ENCODE measurements around the gene FAM72A. TPM values are rescaled to one million over a fixed set of nuclear protein-coding genes. Genes with fewer than 3 reads are reported as not detected.

The FAM72A gene
- total RNA-seq, 1 donor from 2014 or later: 8.8 TPM

- H2AFZ ChIP-seq (ENCODE audit: low read depth, low read length): no peak overlapping the region
- Mint-ChIP-seq H3K9me3 (ENCODE audit: unreplicated experiment) (peaks cover 4% of the 10 kb centered on the region), H3K4me1 (ENCODE audit: low read depth, unreplicated experiment) (peaks cover 2% of the 10 kb centered on the region), H3K4me3 (ENCODE audit: unreplicated experiment) (no peak overlapping the region), H3K36me3 (ENCODE audit: low read depth, unreplicated experiment) (no peaks in the 10 kb centered on the region), H3K27ac (ENCODE audit: unreplicated experiment) (no peak overlapping the region), H3K27me3 (ENCODE audit: low read depth, unreplicated experiment) (peaks cover 46% of the 10 kb centered on the region)
- peaks cover 36% of the 10 kb centered on the region for H3K27me3 ChIP-seq (ENCODE audit: insufficient read depth, low read length)
- no peak overlapping the region for H3K27ac ChIP-seq (ENCODE audit: low read depth, low read length)
- H3K9ac ChIP-seq (ENCODE audit: low read length): no peak overlapping the region
- no peak overlapping the region for H3K4me2 ChIP-seq (ENCODE audit: low read length)
- DNase-seq (ENCODE audit: low read depth) (no peak), FAIRE-seq (no peak)
- H3K4me1 ChIP-seq (ENCODE audit: insufficient read depth, low read length): no peaks in the 10 kb centered on the region
- no peaks in the 10 kb centered on the region for H3K9me3 ChIP-seq (ENCODE audit: insufficient read depth, low read depth, low read length)
- H3K4me3 ChIP-seq (ENCODE audit: insufficient read depth, low read depth, low read length): no peak overlapping the region
- H4K20me1 ChIP-seq (ENCODE audit: insufficient read depth, low read length): no peaks in the 10 kb centered on the region
- H3K79me2 ChIP-seq (ENCODE audit: insufficient read depth, low read length): no peaks in the 10 kb centered on the region
- TF ChIP-seq CTCF (IDR thresholded peaks at IDR 0.05; ENCODE audit: insufficient read depth, low read depth, low read length) (no peak), EZH2 (IDR thresholded peaks at IDR 0.05; ENCODE audit: insufficient read depth, low read length) (no peak)
- H3K36me3 ChIP-seq (ENCODE audit: insufficient read depth, low read length): no peaks in the 10 kb centered on the region
Measured at GRCh38 chr1:206145771-206146290, 56.8 kb downstream of the FAM72A start.

- no peak overlapping the region for H3K27ac ChIP-seq (ENCODE audit: low read depth, low read length)
- FAIRE-seq (no peak), DNase-seq (ENCODE audit: low read depth) (no peak)
- Mint-ChIP-seq H3K27me3 (ENCODE audit: low read depth, unreplicated experiment) (peaks cover 53% of the 10 kb centered on the region), H3K36me3 (ENCODE audit: low read depth, unreplicated experiment) (no peaks in the 10 kb centered on the region), H3K4me1 (ENCODE audit: low read depth, unreplicated experiment) (peaks cover 2% of the 10 kb centered on the region), H3K9me3 (ENCODE audit: unreplicated experiment) (peaks cover 7% of the 10 kb centered on the region), H3K4me3 (ENCODE audit: unreplicated experiment) (no peak overlapping the region), H3K27ac (ENCODE audit: unreplicated experiment) (no peak overlapping the region)
- peaks cover 47% of the 10 kb centered on the region for H3K27me3 ChIP-seq (ENCODE audit: insufficient read depth, low read length)
- no peaks in the 10 kb centered on the region for H3K9me3 ChIP-seq (ENCODE audit: insufficient read depth, low read depth, low read length)
- no peak overlapping the region for H2AFZ ChIP-seq (ENCODE audit: low read depth, low read length)
- H3K4me1 ChIP-seq (ENCODE audit: insufficient read depth, low read length): no peaks in the 10 kb centered on the region
- no peaks in the 10 kb centered on the region for H3K79me2 ChIP-seq (ENCODE audit: insufficient read depth, low read length)
- H4K20me1 ChIP-seq (ENCODE audit: insufficient read depth, low read length): no peaks in the 10 kb centered on the region
- H3K9ac ChIP-seq (ENCODE audit: low read length): no peak overlapping the region
- no peaks in the 10 kb centered on the region for H3K36me3 ChIP-seq (ENCODE audit: insufficient read depth, low read length)
- H3K4me3 ChIP-seq (ENCODE audit: insufficient read depth, low read depth, low read length): no peak overlapping the region
- no peak overlapping the region for H3K4me2 ChIP-seq (ENCODE audit: low read length)
- TF ChIP-seq CTCF (IDR thresholded peaks at IDR 0.05; ENCODE audit: insufficient read depth, low read depth, low read length) (no peak), EZH2 (IDR thresholded peaks at IDR 0.05; ENCODE audit: insufficient read depth, low read length) (no peak)
Measured at GRCh38 chr1:206144605-206145004, 58.0 kb downstream of the FAM72A start.

GRCh38 chr1:206143537-206144172 is 59.0 kb downstream of the FAM72A start:
- no peaks in the 10 kb centered on the region for H3K4me1 ChIP-seq (ENCODE audit: insufficient read depth, low read length)
- H3K27ac ChIP-seq (ENCODE audit: low read depth, low read length): no peak overlapping the region
- no peak overlapping the region for H3K4me3 Mint-ChIP-seq (ENCODE audit: unreplicated experiment)
- no peaks in the 10 kb centered on the region for H3K79me2 ChIP-seq (ENCODE audit: insufficient read depth, low read length)
- H3K9me3 Mint-ChIP-seq (ENCODE audit: unreplicated experiment): peaks cover 10% of the 10 kb centered on the region
- peaks cover 54% of the 10 kb centered on the region for H3K27me3 Mint-ChIP-seq (ENCODE audit: low read depth, unreplicated experiment)
- H3K4me3 ChIP-seq (ENCODE audit: insufficient read depth, low read depth, low read length): no peak overlapping the region
- no peaks in the 10 kb centered on the region for H4K20me1 ChIP-seq (ENCODE audit: insufficient read depth, low read length)
- peaks cover 48% of the 10 kb centered on the region for H3K27me3 ChIP-seq (ENCODE audit: insufficient read depth, low read length)
- H3K9me3 ChIP-seq (ENCODE audit: insufficient read depth, low read depth, low read length): no peaks in the 10 kb centered on the region
- H3K9ac ChIP-seq (ENCODE audit: low read length): no peak overlapping the region
- peaks cover 2% of the 10 kb centered on the region for H3K4me1 Mint-ChIP-seq (ENCODE audit: low read depth, unreplicated experiment)
- H3K27ac Mint-ChIP-seq (ENCODE audit: unreplicated experiment): no peak overlapping the region
- no peak overlapping the region for H3K4me2 ChIP-seq (ENCODE audit: low read length)
- no peaks in the 10 kb centered on the region for H3K36me3 ChIP-seq (ENCODE audit: insufficient read depth, low read length)
- H2AFZ ChIP-seq (ENCODE audit: low read depth, low read length): no peak overlapping the region
- no peaks in the 10 kb centered on the region for H3K36me3 Mint-ChIP-seq (ENCODE audit: low read depth, unreplicated experiment)
- FAIRE-seq (no peak), DNase-seq (ENCODE audit: low read depth) (no peak)
- TF ChIP-seq CTCF (IDR thresholded peaks at IDR 0.05; ENCODE audit: insufficient read depth, low read depth, low read length) (no peak), EZH2 (IDR thresholded peaks at IDR 0.05; ENCODE audit: insufficient read depth, low read length) (no peak)
